ENCODE measurements around the gene RIPPLY2. TPM values are rescaled to one million over a fixed set of nuclear protein-coding genes. Genes with fewer than 3 reads are reported as not detected.
"Not testable (repeated sequence)": the region's sequence is repeated elsewhere in the genome, so short reads cannot be mapped to it uniquely, and the experiment has no call there.

The RIPPLY2 gene
- total and polyA plus RNA-seq, 9 donors, result 0.22 to 0.40 (median 0.24) TPM; not detected in 4

DNA sequence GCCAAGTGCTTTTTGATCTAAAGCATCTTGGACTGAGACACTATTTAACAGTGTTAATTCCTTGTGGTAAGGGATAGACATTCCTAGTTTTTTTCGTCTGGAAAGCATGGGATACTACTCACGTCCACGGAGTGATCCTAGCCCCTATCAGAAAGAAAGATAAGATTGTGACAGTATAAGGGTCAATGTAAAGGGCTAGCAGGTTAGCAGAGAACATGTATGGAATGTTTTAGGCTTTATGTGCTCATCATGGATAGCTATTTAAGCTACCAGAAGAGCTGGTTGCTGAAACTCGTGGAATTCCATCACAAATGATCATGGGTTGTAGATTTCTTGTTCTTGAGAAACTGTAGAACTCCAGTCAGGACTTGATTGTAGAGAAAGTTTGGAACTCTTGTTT, 38.4 kb downstream of the RIPPLY2 start:
- intact Hi-C loops (cut with DNase I), result loop anchor here in 1 of 4 donors (10.0 kb wide), 1 partner anchor 333 kb away; the partner anchor contains the start of gene CEP162
- TF ChIP-seq, protein P1, sequence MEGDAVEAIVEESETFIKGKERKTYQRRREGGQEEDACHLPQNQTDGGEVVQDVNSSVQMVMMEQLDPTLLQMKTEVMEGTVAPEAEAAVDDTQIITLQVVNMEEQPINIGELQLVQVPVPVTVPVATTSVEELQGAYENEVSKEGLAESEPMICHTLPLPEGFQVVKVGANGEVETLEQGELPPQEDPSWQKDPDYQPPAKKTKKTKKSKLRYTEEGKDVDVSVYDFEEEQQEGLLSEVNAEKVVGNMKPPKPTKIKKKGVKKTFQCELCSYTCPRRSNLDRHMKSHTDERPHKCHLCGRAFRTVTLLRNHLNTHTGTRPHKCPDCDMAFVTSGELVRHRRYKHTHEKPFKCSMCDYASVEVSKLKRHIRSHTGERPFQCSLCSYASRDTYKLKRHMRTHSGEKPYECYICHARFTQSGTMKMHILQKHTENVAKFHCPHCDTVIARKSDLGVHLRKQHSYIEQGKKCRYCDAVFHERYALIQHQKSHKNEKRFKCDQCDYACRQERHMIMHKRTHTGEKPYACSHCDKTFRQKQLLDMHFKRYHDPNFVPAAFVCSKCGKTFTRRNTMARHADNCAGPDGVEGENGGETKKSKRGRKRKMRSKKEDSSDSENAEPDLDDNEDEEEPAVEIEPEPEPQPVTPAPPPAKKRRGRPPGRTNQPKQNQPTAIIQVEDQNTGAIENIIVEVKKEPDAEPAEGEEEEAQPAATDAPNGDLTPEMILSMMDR (IDR thresholded peaks at IDR 0.05), result no peak
- no peak for TF ChIP-seq POLR2A (IDR thresholded peaks at IDR 0.05)
- TF ChIP-seq EP300 (IDR thresholded peaks at IDR 0.05), result no peak
- H3K4me3 ChIP-seq, result no peak overlapping the region
- H3K4me1 ChIP-seq (ENCODE audit: insufficient read depth), result no peaks in the 10 kb centered on the region
- H3K27me3 ChIP-seq, result no peaks in the 10 kb centered on the region
- H3K27ac ChIP-seq, result no peak overlapping the region
- H3K9me3 ChIP-seq, result no peaks in the 10 kb centered on the region
- 79 to 87% (median 83%) methylated on average over 4 of the region's 4 CpGs for WGBS, 3 donors
- no peak for DNase-seq
- no peaks in the 10 kb centered on the region for H3K36me3 ChIP-seq

GRCh38 chr6:83893024-83893423, 39.9 kb downstream of the RIPPLY2 start:
- Histone ChIP-seq H3K27ac (no peak overlapping the region), H3K27me3 (no peaks in the 10 kb centered on the region), H3K36me3 (no peaks in the 10 kb centered on the region), H3K9me3 (no peaks in the 10 kb centered on the region), H3K4me3 (no peak overlapping the region), H3K4me1 (ENCODE audit: insufficient read depth) (no peaks in the 10 kb centered on the region)
- no peak for DNase-seq
- WGBS, 3 donors, result 84 to 97% (median 85%) methylated on average over 1 of the region's 1 CpG
- TF ChIP-seq EP300 (IDR thresholded peaks at IDR 0.05) (no peak), POLR2A (IDR thresholded peaks at IDR 0.05) (no peak)
- TF ChIP-seq, protein P1 (IDR thresholded peaks at IDR 0.05), result no peak
- intact Hi-C loops (cut with DNase I), result loop anchor here in 1 of 4 donors (10.0 kb wide), 1 partner anchor 332 kb away; the partner anchor contains the start of gene CEP162

GRCh38 chr6:83897094-83897493, 43.9 kb downstream of the RIPPLY2 start:
- intact Hi-C loops (cut with DNase I), result loop anchor here in 1 of 4 donors (10.0 kb wide), 1 partner anchor 328 kb away; the partner anchor contains the start of gene CEP162
- not testable (repeated sequence) for H3K9me3 ChIP-seq; H3K4me3 ChIP-seq; DNase-seq; H3K27me3 ChIP-seq; H3K36me3 ChIP-seq; H3K4me1 ChIP-seq (ENCODE audit: insufficient read depth); H3K27ac ChIP-seq
- 93 to 100% methylated on average over 2 of the region's 2 CpGs; no CpG with 5 or more reads in 1 of the 3 donors for WGBS, 3 donors

- no peaks in the 10 kb centered on the region for H3K4me1 ChIP-seq (ENCODE audit: insufficient read depth)
- WGBS, 3 donors, result 95 to 97% (median 96%) methylated on average over 1 of the region's 1 CpG
- no peaks in the 10 kb centered on the region for H3K27me3 ChIP-seq
- intact Hi-C loops (cut with DNase I), result no loop called here
- H3K36me3 ChIP-seq, result no peaks in the 10 kb centered on the region
- H3K4me3 ChIP-seq, result no peak overlapping the region
- no peak overlapping the region for H3K27ac ChIP-seq
- no peak for DNase-seq
- no peaks in the 10 kb centered on the region for H3K9me3 ChIP-seq
- TF ChIP-seq POLR2A (IDR thresholded peaks at IDR 0.05), result no peak
- TF ChIP-seq EP300 (IDR thresholded peaks at IDR 0.05), result no peak
- TF ChIP-seq, protein P1 (IDR thresholded peaks at IDR 0.05), result no peak
These were observed 48.5 kb downstream of the RIPPLY2 start for GRCh38 chr6:83901624-83902023.

GRCh38 chr6:83904395-83904794, 51.2 kb downstream of the RIPPLY2 start:
- H3K27me3 ChIP-seq, result no peaks in the 10 kb centered on the region
- 91 to 93% (median 91%) methylated on average over 4 of the region's 4 CpGs for WGBS, 3 donors
- intact Hi-C loops (cut with DNase I), result no loop called here

More at GRCh38 chr6:83904395-83904794, 51.2 kb downstream of the RIPPLY2 start:
- H3K36me3 ChIP-seq, result no peaks in the 10 kb centered on the region
- H3K27ac ChIP-seq, result no peak overlapping the region
- no peaks in the 10 kb centered on the region for H3K9me3 ChIP-seq
- DNase-seq, result no peak
- TF ChIP-seq EP300 (IDR thresholded peaks at IDR 0.05), result no peak
- no peak for TF ChIP-seq POLR2A (IDR thresholded peaks at IDR 0.05)
- TF ChIP-seq, protein P1 (IDR thresholded peaks at IDR 0.05), result no peak
- H3K4me1 ChIP-seq (ENCODE audit: insufficient read depth), result peaks cover 1% of the 10 kb centered on the region
- H3K4me3 ChIP-seq, result no peak overlapping the region
